ENCODE data around the gene MBD4. TPM values are rescaled to one million over a fixed set of nuclear protein-coding genes. Genes with fewer than 3 reads are reported as not detected.

MBD4 gene
- polyA plus RNA-seq, 3 donors = 25.6 to 31.5 (median 30.1) TPM

GRCh38 chr3:129399895-129400357 lies 39.8 kb downstream of the MBD4 start:
- Mint-ChIP-seq H3K4me3 (peak overlapping the region; percentile 98 to 99), H3K4me1 (peaks cover 22% of the 10 kb centered on the region), H3K9me3 (no peaks in the 10 kb centered on the region), H3K36me3 (peaks cover 19 to 23% of the 10 kb centered on the region in 2 donors), H3K27me3 (ENCODE audit: low read depth in 3 of 3) (peaks cover 0 to 2% (median 0%) of the 10 kb centered on the region in 3 donors), H3K27ac (peak overlapping the region in 5 of 7 donors; percentile 93 to 99 (median 98))
- H3K27ac ChIP-seq (ENCODE audit: low read depth in 1 of 2, low read length in 2 of 2) = peak overlapping the region in 1 of 2 donors; percentile 93
- peak; percentile 47 for TF ChIP-seq CTCF (IDR thresholded peaks at IDR 0.05)
- intact Hi-C loops (cut with micrococcal nuclease) = loop anchor here in 1 of 2 donors (5.0 kb wide), 1 partner anchor 37 kb away; the partner anchor contains the start of gene MBD4
- H2AFZ ChIP-seq (ENCODE audit: insufficient read depth, low read depth, low read length, poor library complexity, severe bottlenecking) = peak overlapping the region; percentile 92
- H3K9me3 ChIP-seq (replicated peaks in 1 of 2; ENCODE audit: control insufficient read depth in 1 of 2, insufficient read depth in 1 of 2, low read length in 2 of 2) = no peaks in the 10 kb centered on the region
- H3K4me1 ChIP-seq (ENCODE audit: control insufficient read depth in 1 of 2, insufficient read depth in 2 of 2, low read length in 2 of 2) = peaks cover 17 to 21% of the 10 kb centered on the region in 2 donors
- no peak for DNase-seq
- peak overlapping the region; percentile 89 for H3K4me2 ChIP-seq (replicated peaks; ENCODE audit: extremely low read depth, low read length, poor library complexity, severe bottlenecking)
- H3K79me2 ChIP-seq (ENCODE audit: insufficient read depth, low read length) = peaks cover 44% of the 10 kb centered on the region
- H3K4me3 ChIP-seq (replicated peaks in 1 of 3; ENCODE audit: low read depth in 2 of 3, low read length in 3 of 3) = peak overlapping the region; percentile 68 to 93 (median 90)
- peaks cover 11 to 28% of the 10 kb centered on the region in 2 donors for H3K36me3 ChIP-seq (replicated peaks in 1 of 2; ENCODE audit: control insufficient read depth in 1 of 2, insufficient read depth in 2 of 2, low read length in 2 of 2)
- peaks cover 38% of the 10 kb centered on the region for H4K20me1 ChIP-seq (ENCODE audit: insufficient read depth, low read length)
- peak overlapping the region; percentile 81 for H3K9ac ChIP-seq (ENCODE audit: insufficient read depth, low read length, poor library complexity, severe bottlenecking)
- 75% methylated on average over 3 of the region's 8 CpGs for WGBS (ENCODE audit: insufficient coverage)
- no peaks in the 10 kb centered on the region for H3K27me3 ChIP-seq (ENCODE audit: control insufficient read depth in 2 of 2, insufficient read depth in 2 of 2, low read length in 2 of 2)

GRCh38 chr3:129399145-129399894 lies 40.4 kb downstream of the MBD4 start:
- no peaks in the 10 kb centered on the region for H3K9me3 Mint-ChIP-seq
- Histone ChIP-seq H3K79me2 (ENCODE audit: insufficient read depth, low read length) (peaks cover 48% of the 10 kb centered on the region), H3K27ac (ENCODE audit: low read depth in 1 of 2, low read length in 2 of 2) (peak overlapping the region; percentile 29 to 93), H3K9ac (ENCODE audit: insufficient read depth, low read length, poor library complexity, severe bottlenecking) (peak overlapping the region; percentile 81), H3K4me3 (replicated peaks in 1 of 3; ENCODE audit: low read depth in 2 of 3, low read length in 3 of 3) (peak overlapping the region; percentile 68 to 93 (median 90)), H2AFZ (ENCODE audit: insufficient read depth, low read depth, low read length, poor library complexity, severe bottlenecking) (peak overlapping the region; percentile 92), H3K36me3 (replicated peaks in 1 of 2; ENCODE audit: control insufficient read depth in 1 of 2, insufficient read depth in 2 of 2, low read length in 2 of 2) (peaks cover 14 to 34% of the 10 kb centered on the region in 2 donors), H3K27me3 (ENCODE audit: control insufficient read depth in 2 of 2, insufficient read depth in 2 of 2, low read length in 2 of 2) (no peaks in the 10 kb centered on the region), H3K9me3 (replicated peaks in 1 of 2; ENCODE audit: control insufficient read depth in 1 of 2, insufficient read depth in 1 of 2, low read length in 2 of 2) (no peaks in the 10 kb centered on the region), H3K4me1 (ENCODE audit: control insufficient read depth in 1 of 2, insufficient read depth in 2 of 2, low read length in 2 of 2) (peaks cover 17 to 21% of the 10 kb centered on the region in 2 donors), H3K4me2 (replicated peaks; ENCODE audit: extremely low read depth, low read length, poor library complexity, severe bottlenecking) (peak overlapping the region; percentile 89), H4K20me1 (ENCODE audit: insufficient read depth, low read length) (peaks cover 44% of the 10 kb centered on the region)
- H3K4me1 Mint-ChIP-seq = peaks cover 24% of the 10 kb centered on the region
- H3K36me3 Mint-ChIP-seq = peaks cover 23 to 29% of the 10 kb centered on the region in 2 donors
- H3K27ac Mint-ChIP-seq = peak overlapping the region; percentile 93 to 99 (median 98)
- peak; percentile 88 for TF ChIP-seq CTCF (IDR thresholded peaks at IDR 0.05)
- peak overlapping the region; percentile 98 to 99 for H3K4me3 Mint-ChIP-seq
- WGBS (ENCODE audit: insufficient coverage) = 0% methylated on average over 10 of the region's 25 CpGs
- intact Hi-C loops (cut with micrococcal nuclease) = no loop called here
- peak; percentile 89 to 95 (median 93) for DNase-seq
- H3K27me3 Mint-ChIP-seq (ENCODE audit: low read depth in 3 of 3) = peaks cover 0 to 2% (median 0%) of the 10 kb centered on the region in 3 donors

Data from CD14-positive monocyte (primary cell).